HepG2 (cell line): ENCODE results near the gene GPC6. TPM values are rescaled to one million over a fixed set of nuclear protein-coding genes. Genes with fewer than 3 reads are reported as not detected.

Experiments used
- ATF4 ChIP-seq, 2 experiments: fragments of 450-650 bp in 1 of 2; sonication (generic) in 1 of 2; formaldehyde crosslinking; IDR thresholded peaks; 2 replicates each; pipeline versions ENCODE4 v1.5.0 to v1.8.0; 2020 to 2022; ENCODE audit warnings: mild to moderate bottlenecking in 1 of 2, missing genetic modification reagents in 1 of 2
- CBX5 ChIP-seq: sonication (generic); formaldehyde crosslinking; IDR thresholded peaks from 2 replicates; pipeline ENCODE4 v1.4.0; 2020; ENCODE audit warnings: missing genetic modification reagents, borderline replicate concordance
- CHCHD3 ChIP-seq: sonication (generic); formaldehyde crosslinking; IDR thresholded peaks from 2 replicates; pipeline ENCODE4 v1.8.0; 2022; ENCODE audit warnings: mild to moderate bottlenecking, missing genetic modification reagents, moderate library complexity
- DMAP1 ChIP-seq: IDR thresholded peaks from 2 replicates; pipeline ENCODE4 v1.6.1; 2016
- FOXP1 ChIP-seq, 2 experiments: fragments of 450-650 bp in 1 of 2; IDR thresholded peaks; 2 replicates each; pipeline ENCODE4 v1.6.1; 2017 to 2018; ENCODE audit warnings: antibody characterized with exemption in 1 of 2
- MIER3 ChIP-seq: IDR thresholded peaks from 2 replicates; pipeline ENCODE4 v1.6.1; 2016; ENCODE audit warnings: missing compliant biosample characterization, borderline replicate concordance
- NCOR1 ChIP-seq: fragments of 200-600 bp; sonication (generic); IDR thresholded peaks from 2 replicates; pipeline ENCODE4 v1.7.0; 2017; ENCODE audit warnings: antibody characterized with exemption, low read length, borderline replicate concordance
- NR0B2 ChIP-seq: sonication (generic); formaldehyde crosslinking; IDR thresholded peaks from 2 replicates; pipeline ENCODE4 v1.4.0; 2020; ENCODE audit warnings: mild to moderate bottlenecking, missing genetic modification reagents
- NR2F6 ChIP-seq, 2 experiments: IDR thresholded peaks; 2 replicates each; pipeline ENCODE4 v1.6.1; 2016; ENCODE audit warnings: antibody characterized with exemption in 1 of 2, mild to moderate bottlenecking in 1 of 2
- PHF5A ChIP-seq: IDR thresholded peaks from one replicate; pipeline ENCODE4 v1.6.1; 2018; ENCODE audit warnings: low read depth, missing genetic modification reagents; ENCODE audit not compliant: unreplicated experiment
- RNF219 ChIP-seq: sonication (generic); formaldehyde crosslinking; IDR thresholded peaks from 2 replicates; pipeline ENCODE4 v1.5.0; 2020; ENCODE audit warnings: mild to moderate bottlenecking, missing genetic modification reagents
- SNAI1 ChIP-seq: sonication (generic); formaldehyde crosslinking; IDR thresholded peaks from 2 replicates; pipeline ENCODE4 v1.5.0; 2020; ENCODE audit warnings: mild to moderate bottlenecking, missing genetic modification reagents, borderline replicate concordance
- SOX13 ChIP-seq, 3 experiments: fragments of 450-650 bp in 1 of 3; sonication (generic) in 1 of 3; formaldehyde crosslinking in 1 of 3; IDR thresholded peaks in 2 of 3; conservative IDR thresholded peaks in 1 of 3; 2 replicates each; pipeline versions ENCODE4 v1.5.0 to v1.6.1; 2016 to 2020; ENCODE audit warnings: antibody characterized with exemption in 1 of 3, mild to moderate bottlenecking in 1 of 3, missing compliant biosample characterization in 1 of 3, missing genetic modification reagents in 1 of 3, moderate library complexity in 1 of 3
- ZBTB46 ChIP-seq: sonication (generic); formaldehyde crosslinking; IDR thresholded peaks from 2 replicates; pipeline ENCODE4 v1.4.0; 2020; ENCODE audit warnings: mild to moderate bottlenecking, missing genetic modification reagents, borderline replicate concordance
- ZNF737 ChIP-seq: sonication (generic); formaldehyde crosslinking; IDR thresholded peaks from 2 replicates; pipeline ENCODE4 v1.5.0; 2020; ENCODE audit warnings: missing genetic modification reagents, mild to moderate bottlenecking, borderline replicate concordance
- ZNF782 ChIP-seq: sonication (generic); formaldehyde crosslinking; IDR thresholded peaks from 2 replicates; pipeline ENCODE4 v1.4.0; 2020; ENCODE audit warnings: missing genetic modification reagents, mild to moderate bottlenecking, borderline replicate concordance
- ZNF792 ChIP-seq: IDR thresholded peaks from 2 replicates; pipeline ENCODE4 v1.6.1; 2016
- ZNF83 ChIP-seq: sonication (generic); formaldehyde crosslinking; IDR thresholded peaks from 2 replicates; pipeline ENCODE4 v1.4.0; 2020; ENCODE audit warnings: missing genetic modification reagents, mild to moderate bottlenecking, borderline replicate concordance
- polyA plus RNA-seq, 8 experiments: library from polyadenylated mRNA; depleted of rRNA in 3 of 8; stranded (reverse) in 7 of 8; unstranded in 1 of 8; fragments of >200 nt; fragmentation: Illumina TruSeq in 4 of 8; extraction: Trizol in 4 of 8; gene quantifications; 2 replicates each; pipeline versions ENCODE4 v1.2.1 to v1.2.3, GENCODE V29; 2011 to 2016; ENCODE audit warnings: low read depth in 4 of 8, missing spikeins in 1 of 8, mixed read lengths in 1 of 8; ENCODE audit not compliant: insufficient read depth in 1 of 8
- total RNA-seq, 5 experiments: library from RNA; depleted of rRNA; stranded (reverse); fragments of >200 nt; fragmentation: Illumina TruSeq; extraction: Trizol; gene quantifications; 2 replicates each; pipeline ENCODE4 v1.2.3, GENCODE V29; 2016; ENCODE audit warnings: low read depth in 1 of 5
- TF ChIP-seq, protein P1 (sequence below): sonication (generic); formaldehyde crosslinking; IDR thresholded peaks from 2 replicates; pipeline ENCODE4 v1.5.0; 2020; ENCODE audit warnings: missing genetic modification reagents, mild to moderate bottlenecking, borderline replicate concordance

GPC6 gene
- total and polyA plus RNA-seq, 2 of the 13 experiments (the other 11 are each of a cell fraction or from before 2014, with no cell fraction given): 24.5 to 33.9 TPM

DNA sequence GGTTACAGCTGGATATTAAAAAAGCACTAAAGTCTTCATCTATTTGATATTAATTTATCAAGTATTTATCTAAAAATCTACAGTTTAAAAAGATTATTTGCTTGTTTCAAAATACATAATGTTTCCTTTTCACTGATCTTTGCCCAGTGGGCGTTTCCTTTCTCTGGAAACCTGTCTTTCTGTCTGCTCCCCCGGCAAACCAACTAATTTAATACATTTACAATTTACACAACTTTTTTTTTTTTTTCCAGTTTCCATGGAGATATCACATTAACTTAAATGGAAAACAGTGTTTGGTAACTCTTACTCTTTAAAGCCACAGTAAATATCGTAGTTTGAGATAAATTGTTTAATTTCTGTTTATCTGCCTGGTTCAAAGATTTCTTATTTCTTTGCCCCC lies 5.3 kb downstream of the GPC6 start (continued):
- no peak for TF ChIP-seq ZNF83 (CRISPR knock-in tag)
- TF ChIP-seq DMAP1 (CRISPR knock-in tag): no peak
- TF ChIP-seq SOX13 (IDR thresholded peaks at IDR 0.05): no peak
- peak in 1 of 2 experiments; percentile 20; a peak in 1 of 4 replicates for TF ChIP-seq SOX13 (CRISPR knock-in tag; conservative IDR thresholded peaks at IDR 0.05 in 1 of 2, IDR thresholded peaks at IDR 0.05 in 1 of 2)
- TF ChIP-seq FOXP1 (IDR thresholded peaks at IDR 0.05): no peak
- no peak for TF ChIP-seq FOXP1 (CRISPR knock-in tag; IDR thresholded peaks at IDR 0.05)
- no peak for TF ChIP-seq ZBTB46 (CRISPR knock-in tag)
- TF ChIP-seq RNF219 (CRISPR knock-in tag): no peak
- TF ChIP-seq ATF4 (CRISPR knock-in tag; IDR thresholded peaks at IDR 0.05): no peak
- 0 out of 2 replicates have a peak, but pooled peaks have one; percentile 34 for TF ChIP-seq NCOR1
- no peak for TF ChIP-seq SNAI1 (CRISPR knock-in tag)
- TF ChIP-seq, protein P1, sequence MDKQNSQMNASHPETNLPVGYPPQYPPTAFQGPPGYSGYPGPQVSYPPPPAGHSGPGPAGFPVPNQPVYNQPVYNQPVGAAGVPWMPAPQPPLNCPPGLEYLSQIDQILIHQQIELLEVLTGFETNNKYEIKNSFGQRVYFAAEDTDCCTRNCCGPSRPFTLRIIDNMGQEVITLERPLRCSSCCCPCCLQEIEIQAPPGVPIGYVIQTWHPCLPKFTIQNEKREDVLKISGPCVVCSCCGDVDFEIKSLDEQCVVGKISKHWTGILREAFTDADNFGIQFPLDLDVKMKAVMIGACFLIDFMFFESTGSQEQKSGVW (CRISPR knock-in tag): no peak
- TF ChIP-seq ZNF782 (CRISPR knock-in tag): no peak
- TF ChIP-seq PHF5A (CRISPR knock-in tag): no peak
- no peak for TF ChIP-seq ZNF792 (CRISPR knock-in tag)
- no peak for TF ChIP-seq CBX5 (CRISPR knock-in tag)
- no peak for TF ChIP-seq MIER3
- no peak for TF ChIP-seq ZNF737 (CRISPR knock-in tag)
- TF ChIP-seq NR0B2 (CRISPR knock-in tag): no peak
- no peak for TF ChIP-seq CHCHD3
- TF ChIP-seq NR2F6 (IDR thresholded peaks at IDR 0.05): 0 out of 2 replicates have a peak, but pooled peaks have one; percentile 20
- TF ChIP-seq NR2F6 (CRISPR knock-in tag; IDR thresholded peaks at IDR 0.05): no peak
